ENCODE data around the gene GAL. TPM values are rescaled to one million over a fixed set of nuclear protein-coding genes. Genes with fewer than 3 reads are reported as not detected.

GAL gene
- total RNA-seq, 1 donor from 2014 or later = 23.4 TPM

DNA sequence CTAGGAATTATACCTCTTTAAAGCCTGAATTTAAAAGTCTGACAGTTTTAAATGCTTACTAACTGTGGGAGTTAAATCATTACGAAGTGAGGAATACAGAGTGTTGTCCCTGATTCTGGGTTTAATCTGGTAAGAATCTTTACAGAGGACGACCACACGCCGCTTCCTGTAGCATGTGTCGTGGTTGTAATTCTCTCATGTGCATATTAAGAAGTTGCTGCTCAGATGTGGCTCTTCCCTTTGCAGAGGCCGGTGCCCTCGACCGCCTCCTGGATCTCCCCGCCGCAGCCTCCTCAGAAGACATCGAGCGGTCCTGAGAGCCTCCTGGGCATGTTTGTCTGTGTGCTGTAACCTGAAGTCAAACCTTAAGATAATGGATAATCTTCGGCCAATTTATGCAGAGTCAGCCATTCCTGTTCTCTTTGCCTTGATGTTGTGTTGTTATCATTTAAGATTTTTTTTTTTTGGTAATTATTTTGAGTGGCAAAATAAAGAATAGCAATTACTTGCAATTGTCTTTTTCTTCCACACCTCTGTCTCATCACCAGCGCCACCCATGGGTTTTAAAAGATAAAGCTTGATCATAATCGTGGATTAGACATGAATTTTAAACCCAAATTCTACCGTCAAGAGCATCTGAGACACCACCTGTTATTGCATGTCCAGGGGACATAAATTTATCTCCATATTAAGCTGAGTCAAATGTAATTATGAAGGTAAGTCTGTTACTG is 6.5 kb downstream of the GAL start:
- TF ChIP-seq, protein P1, sequence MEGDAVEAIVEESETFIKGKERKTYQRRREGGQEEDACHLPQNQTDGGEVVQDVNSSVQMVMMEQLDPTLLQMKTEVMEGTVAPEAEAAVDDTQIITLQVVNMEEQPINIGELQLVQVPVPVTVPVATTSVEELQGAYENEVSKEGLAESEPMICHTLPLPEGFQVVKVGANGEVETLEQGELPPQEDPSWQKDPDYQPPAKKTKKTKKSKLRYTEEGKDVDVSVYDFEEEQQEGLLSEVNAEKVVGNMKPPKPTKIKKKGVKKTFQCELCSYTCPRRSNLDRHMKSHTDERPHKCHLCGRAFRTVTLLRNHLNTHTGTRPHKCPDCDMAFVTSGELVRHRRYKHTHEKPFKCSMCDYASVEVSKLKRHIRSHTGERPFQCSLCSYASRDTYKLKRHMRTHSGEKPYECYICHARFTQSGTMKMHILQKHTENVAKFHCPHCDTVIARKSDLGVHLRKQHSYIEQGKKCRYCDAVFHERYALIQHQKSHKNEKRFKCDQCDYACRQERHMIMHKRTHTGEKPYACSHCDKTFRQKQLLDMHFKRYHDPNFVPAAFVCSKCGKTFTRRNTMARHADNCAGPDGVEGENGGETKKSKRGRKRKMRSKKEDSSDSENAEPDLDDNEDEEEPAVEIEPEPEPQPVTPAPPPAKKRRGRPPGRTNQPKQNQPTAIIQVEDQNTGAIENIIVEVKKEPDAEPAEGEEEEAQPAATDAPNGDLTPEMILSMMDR (IDR thresholded peaks at IDR 0.05; ENCODE audit: insufficient read depth, low read depth, low read length) = no peak
- no peak for TF ChIP-seq EZH2 (IDR thresholded peaks at IDR 0.05; ENCODE audit: insufficient read depth, low read length)
- H2AFZ ChIP-seq (ENCODE audit: low read depth, low read length) = no peak overlapping the region
- H3K4me3 ChIP-seq (ENCODE audit: insufficient read depth, low read depth, low read length) = no peak overlapping the region
- peaks cover 8% of the 10 kb centered on the region for H3K36me3 Mint-ChIP-seq (ENCODE audit: low read depth, unreplicated experiment)
- no peaks in the 10 kb centered on the region for H4K20me1 ChIP-seq (ENCODE audit: insufficient read depth, low read length)
- no peak for DNase-seq (ENCODE audit: low read depth)
- H3K9me3 ChIP-seq (ENCODE audit: insufficient read depth, low read depth, low read length) = peaks cover under 1% of the 10 kb centered on the region
- no peak overlapping the region for H3K27ac Mint-ChIP-seq (ENCODE audit: unreplicated experiment)
- no peaks in the 10 kb centered on the region for H3K4me1 ChIP-seq (ENCODE audit: insufficient read depth, low read length)
- H3K27ac ChIP-seq (ENCODE audit: low read depth, low read length) = no peak overlapping the region
- H3K36me3 ChIP-seq (ENCODE audit: insufficient read depth, low read length) = no peaks in the 10 kb centered on the region
- H3K27me3 ChIP-seq (ENCODE audit: insufficient read depth, low read length) = peaks cover 56% of the 10 kb centered on the region
- H3K27me3 Mint-ChIP-seq (ENCODE audit: low read depth, unreplicated experiment) = peaks cover 60% of the 10 kb centered on the region
- no peaks in the 10 kb centered on the region for H3K79me2 ChIP-seq (ENCODE audit: insufficient read depth, low read length)
- no peak overlapping the region for H3K4me2 ChIP-seq (ENCODE audit: low read length)
- H3K9me3 Mint-ChIP-seq (ENCODE audit: unreplicated experiment) = peaks cover 6% of the 10 kb centered on the region
- H3K4me3 Mint-ChIP-seq (ENCODE audit: unreplicated experiment) = no peak overlapping the region
- no peaks in the 10 kb centered on the region for H3K4me1 Mint-ChIP-seq (ENCODE audit: low read depth, unreplicated experiment)
- FAIRE-seq = no peak
- no peak overlapping the region for H3K9ac ChIP-seq (ENCODE audit: low read length)

DNA sequence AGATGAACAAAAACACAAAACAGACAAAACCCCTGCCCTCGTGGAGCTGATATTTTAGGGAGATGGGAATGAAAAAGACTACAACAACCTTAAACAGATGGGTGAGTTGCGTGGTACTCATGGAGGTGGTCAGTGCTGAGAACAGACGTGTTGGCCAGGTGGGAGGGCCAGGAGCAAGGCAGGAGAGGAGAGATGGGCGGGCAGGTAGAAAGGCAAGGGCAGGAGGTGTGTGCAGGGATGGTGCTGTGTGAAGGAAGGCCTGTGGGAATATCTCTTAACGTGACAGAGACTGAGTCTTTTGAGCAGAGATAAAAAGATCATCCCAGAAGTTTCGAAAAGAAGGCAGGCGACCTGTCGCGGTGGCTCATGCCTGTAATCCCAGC is 7.0 kb downstream of the GAL start:
- H3K27me3 ChIP-seq (ENCODE audit: insufficient read depth, low read length) = peaks cover 55% of the 10 kb centered on the region
- no peaks in the 10 kb centered on the region for H3K79me2 ChIP-seq (ENCODE audit: insufficient read depth, low read length)
- FAIRE-seq = no peak
- Mint-ChIP-seq H3K27me3 (ENCODE audit: low read depth, unreplicated experiment) (peaks cover 59% of the 10 kb centered on the region), H3K4me3 (ENCODE audit: unreplicated experiment) (no peak overlapping the region), H3K9me3 (ENCODE audit: unreplicated experiment) (peaks cover 10% of the 10 kb centered on the region), H3K27ac (ENCODE audit: unreplicated experiment) (no peak overlapping the region), H3K4me1 (ENCODE audit: low read depth, unreplicated experiment) (no peaks in the 10 kb centered on the region), H3K36me3 (ENCODE audit: low read depth, unreplicated experiment) (peaks cover 8% of the 10 kb centered on the region)
- peaks cover 4% of the 10 kb centered on the region for H3K9me3 ChIP-seq (ENCODE audit: insufficient read depth, low read depth, low read length)
- H3K36me3 ChIP-seq (ENCODE audit: insufficient read depth, low read length) = no peaks in the 10 kb centered on the region
- H2AFZ ChIP-seq (ENCODE audit: low read depth, low read length) = no peak overlapping the region
- no peak overlapping the region for H3K4me2 ChIP-seq (ENCODE audit: low read length)
- no peak for TF ChIP-seq EZH2 (IDR thresholded peaks at IDR 0.05; ENCODE audit: insufficient read depth, low read length)
- TF ChIP-seq, protein P1 (IDR thresholded peaks at IDR 0.05; ENCODE audit: insufficient read depth, low read depth, low read length) = no peak
- no peak overlapping the region for H3K27ac ChIP-seq (ENCODE audit: low read depth, low read length)
- no peak overlapping the region for H3K4me3 ChIP-seq (ENCODE audit: insufficient read depth, low read depth, low read length)
- no peak for DNase-seq (ENCODE audit: low read depth)
- H4K20me1 ChIP-seq (ENCODE audit: insufficient read depth, low read length) = no peaks in the 10 kb centered on the region
- no peaks in the 10 kb centered on the region for H3K4me1 ChIP-seq (ENCODE audit: insufficient read depth, low read length)
- H3K9ac ChIP-seq (ENCODE audit: low read length) = no peak overlapping the region

DNA sequence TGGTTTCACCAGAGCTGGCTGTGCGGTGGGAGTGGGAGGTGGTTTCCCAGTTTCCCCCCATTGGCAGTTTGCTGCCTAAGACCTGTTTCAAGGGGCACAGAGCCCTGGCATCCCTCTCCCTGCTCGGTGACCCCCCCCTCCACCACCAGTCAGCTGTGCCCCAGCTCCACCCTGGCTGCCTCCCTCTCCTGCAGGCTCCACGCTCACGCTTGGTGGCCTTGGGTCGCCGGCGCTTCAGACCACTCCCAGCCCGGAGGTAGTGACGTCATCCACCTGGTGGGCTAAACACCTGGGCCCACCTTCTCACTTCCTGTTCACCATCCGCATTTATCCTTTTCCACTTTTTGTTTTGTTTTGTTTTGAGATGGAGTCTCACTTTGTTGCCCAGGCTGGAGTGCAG is 7.8 kb downstream of the GAL start:
- Mint-ChIP-seq H3K27ac (ENCODE audit: unreplicated experiment) (no peak overlapping the region), H3K27me3 (ENCODE audit: low read depth, unreplicated experiment) (peaks cover 52% of the 10 kb centered on the region), H3K9me3 (ENCODE audit: unreplicated experiment) (peaks cover 12% of the 10 kb centered on the region), H3K36me3 (ENCODE audit: low read depth, unreplicated experiment) (peaks cover 8% of the 10 kb centered on the region), H3K4me3 (ENCODE audit: unreplicated experiment) (no peak overlapping the region), H3K4me1 (ENCODE audit: low read depth, unreplicated experiment) (no peaks in the 10 kb centered on the region)
- Histone ChIP-seq H2AFZ (ENCODE audit: low read depth, low read length) (no peak overlapping the region), H3K27ac (ENCODE audit: low read depth, low read length) (no peak overlapping the region), H3K79me2 (ENCODE audit: insufficient read depth, low read length) (no peaks in the 10 kb centered on the region), H4K20me1 (ENCODE audit: insufficient read depth, low read length) (no peaks in the 10 kb centered on the region), H3K27me3 (ENCODE audit: insufficient read depth, low read length) (peaks cover 49% of the 10 kb centered on the region), H3K9me3 (ENCODE audit: insufficient read depth, low read depth, low read length) (peaks cover 4% of the 10 kb centered on the region), H3K4me2 (ENCODE audit: low read length) (no peak overlapping the region), H3K4me3 (ENCODE audit: insufficient read depth, low read depth, low read length) (no peak overlapping the region), H3K9ac (ENCODE audit: low read length) (no peak overlapping the region), H3K36me3 (ENCODE audit: insufficient read depth, low read length) (no peaks in the 10 kb centered on the region), H3K4me1 (ENCODE audit: insufficient read depth, low read length) (no peaks in the 10 kb centered on the region)
- TF ChIP-seq EZH2 (IDR thresholded peaks at IDR 0.05; ENCODE audit: insufficient read depth, low read length) = no peak
- TF ChIP-seq, protein P1 (IDR thresholded peaks at IDR 0.05; ENCODE audit: insufficient read depth, low read depth, low read length) = no peak
- no peak for DNase-seq (ENCODE audit: low read depth)
- no peak for FAIRE-seq
